Epithelial cell of proximal tubule (primary cell): ENCODE results near the gene HOXB13. TPM values are rescaled to one million over a fixed set of nuclear protein-coding genes. Genes with fewer than 3 reads are reported as not detected.

Experiments
- DNase-seq: peaks from one replicate; pipeline ENCODE4 v3.0.0-alpha.2; 2011; ENCODE audit warnings: low read depth
- H3K4me3 ChIP-seq: 2 replicates; pipeline ENCODE4 v1.5.1; 2011; ENCODE audit warnings: low read depth, mild to moderate bottlenecking, low read length
- total RNA-seq: library from RNA; depleted of rRNA; stranded (reverse); fragments of >200 nt; gene quantifications from 2 replicates; pipeline ENCODE4 v1.2.3, GENCODE V29; 2015
- TF ChIP-seq, protein P1 (sequence below): conservative IDR thresholded peaks from 2 replicates; pipeline ENCODE4 v1.5.1; 2012; ENCODE audit warnings: low read depth, mild to moderate bottlenecking, low read length

Gene HOXB13
- total RNA-seq, result not detected in 2 replicates

DNA sequence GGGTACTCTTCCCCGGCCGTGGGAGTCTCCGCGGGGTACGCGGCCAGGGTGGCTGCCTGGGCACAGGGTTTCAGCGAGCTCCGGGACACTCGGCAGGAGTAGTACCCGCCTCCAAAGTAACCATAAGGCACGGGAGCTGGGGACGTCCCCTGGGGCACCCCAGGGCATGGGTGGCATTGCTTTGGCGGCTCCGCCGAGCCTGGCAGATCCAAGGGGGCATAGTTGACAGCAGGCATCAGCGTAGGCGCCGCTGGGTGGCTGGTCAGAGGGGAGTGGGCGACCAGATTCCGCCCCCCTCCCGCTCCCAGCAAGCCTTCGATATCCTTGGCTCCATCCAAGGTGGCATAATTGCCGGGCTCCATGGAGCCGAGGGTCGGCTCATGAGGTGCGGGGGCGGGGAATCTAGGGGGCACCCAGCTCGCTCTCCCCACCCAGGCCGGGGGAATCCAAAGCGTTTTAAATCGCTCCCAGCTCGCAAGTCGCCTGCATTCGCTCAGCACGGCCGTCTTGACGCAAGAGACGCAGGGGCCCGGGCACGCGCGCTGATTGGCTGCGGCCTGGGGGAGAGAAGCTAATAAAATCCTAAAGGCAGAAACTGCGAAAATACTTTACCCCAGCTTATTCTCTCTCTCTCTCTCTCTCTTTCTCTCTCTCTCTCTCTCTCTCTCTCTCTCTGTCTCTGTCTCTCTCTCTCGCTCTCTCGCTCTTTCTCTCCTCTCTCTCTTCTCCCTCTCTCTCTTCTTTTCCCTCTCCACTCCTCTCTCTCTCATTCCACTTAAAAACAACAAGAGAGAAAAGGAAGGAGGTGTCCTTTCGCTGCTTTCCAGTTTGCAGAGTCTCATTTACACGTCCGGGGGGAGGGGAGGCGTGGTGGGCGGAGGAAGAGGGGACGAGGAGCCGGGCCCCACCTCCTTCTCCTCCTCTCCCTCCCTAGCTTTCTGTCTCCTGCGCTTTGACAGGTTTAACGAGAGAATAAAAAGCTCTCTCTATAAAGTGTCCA, at the start of gene HOXB13:
HOXB13 (minus strand) TSS at position 519 of the 1,000 bp plus-strand sequence; CDS start at position 362, 157 bp downstream.
- no peak for DNase-seq
- H3K4me3 ChIP-seq, result peak within 1 kb of the TSS; percentile 35

DNA sequence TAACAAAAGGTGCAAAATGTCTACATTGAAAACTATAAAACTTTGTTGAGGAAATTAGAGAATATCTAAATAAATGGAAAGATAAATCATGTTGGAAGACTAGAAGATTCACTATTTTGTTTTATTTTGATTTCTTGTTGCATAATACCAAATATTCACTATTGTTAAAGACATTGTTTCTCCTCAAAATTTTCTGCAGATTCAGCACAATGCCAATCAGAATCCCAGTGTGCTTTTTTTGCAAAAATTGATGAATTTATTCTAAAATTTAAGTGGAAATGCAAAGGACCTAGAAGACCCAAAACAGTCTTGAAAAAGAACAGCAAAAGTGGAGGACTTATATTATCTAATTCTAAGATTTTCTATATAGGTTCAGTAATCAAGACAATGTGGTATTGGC, 48.1 kb upstream of the HOXB13 start:
- no peak for DNase-seq
- H3K4me3 ChIP-seq, result no peak overlapping the region
- TF ChIP-seq, protein P1, sequence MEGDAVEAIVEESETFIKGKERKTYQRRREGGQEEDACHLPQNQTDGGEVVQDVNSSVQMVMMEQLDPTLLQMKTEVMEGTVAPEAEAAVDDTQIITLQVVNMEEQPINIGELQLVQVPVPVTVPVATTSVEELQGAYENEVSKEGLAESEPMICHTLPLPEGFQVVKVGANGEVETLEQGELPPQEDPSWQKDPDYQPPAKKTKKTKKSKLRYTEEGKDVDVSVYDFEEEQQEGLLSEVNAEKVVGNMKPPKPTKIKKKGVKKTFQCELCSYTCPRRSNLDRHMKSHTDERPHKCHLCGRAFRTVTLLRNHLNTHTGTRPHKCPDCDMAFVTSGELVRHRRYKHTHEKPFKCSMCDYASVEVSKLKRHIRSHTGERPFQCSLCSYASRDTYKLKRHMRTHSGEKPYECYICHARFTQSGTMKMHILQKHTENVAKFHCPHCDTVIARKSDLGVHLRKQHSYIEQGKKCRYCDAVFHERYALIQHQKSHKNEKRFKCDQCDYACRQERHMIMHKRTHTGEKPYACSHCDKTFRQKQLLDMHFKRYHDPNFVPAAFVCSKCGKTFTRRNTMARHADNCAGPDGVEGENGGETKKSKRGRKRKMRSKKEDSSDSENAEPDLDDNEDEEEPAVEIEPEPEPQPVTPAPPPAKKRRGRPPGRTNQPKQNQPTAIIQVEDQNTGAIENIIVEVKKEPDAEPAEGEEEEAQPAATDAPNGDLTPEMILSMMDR, result no peak

More for the DNA sequence above, at the start of gene HOXB13:
- TF ChIP-seq, protein P1, result no peak

DNA sequence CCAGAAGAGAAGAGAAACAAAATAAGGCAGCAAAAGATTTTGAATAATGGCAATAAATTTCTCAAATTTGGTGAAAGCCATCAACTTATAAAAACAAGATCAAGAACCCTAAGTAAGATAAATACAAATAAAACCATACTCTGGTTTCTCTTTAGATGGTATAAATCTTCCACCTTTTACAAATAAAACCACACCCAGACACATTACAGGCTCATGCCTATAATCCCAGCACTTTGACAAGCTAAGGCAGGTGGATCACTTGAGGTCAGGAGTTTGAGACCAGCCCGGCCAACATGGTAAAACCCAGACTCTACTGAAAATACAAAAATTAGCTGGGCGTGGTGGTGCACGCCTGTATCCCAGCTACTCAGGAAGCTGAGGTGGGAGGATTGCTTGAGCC, 44.7 kb upstream of the HOXB13 start:
- H3K4me3 ChIP-seq, result no peak overlapping the region
- no peak for DNase-seq
- TF ChIP-seq, protein P1, result no peak

DNA sequence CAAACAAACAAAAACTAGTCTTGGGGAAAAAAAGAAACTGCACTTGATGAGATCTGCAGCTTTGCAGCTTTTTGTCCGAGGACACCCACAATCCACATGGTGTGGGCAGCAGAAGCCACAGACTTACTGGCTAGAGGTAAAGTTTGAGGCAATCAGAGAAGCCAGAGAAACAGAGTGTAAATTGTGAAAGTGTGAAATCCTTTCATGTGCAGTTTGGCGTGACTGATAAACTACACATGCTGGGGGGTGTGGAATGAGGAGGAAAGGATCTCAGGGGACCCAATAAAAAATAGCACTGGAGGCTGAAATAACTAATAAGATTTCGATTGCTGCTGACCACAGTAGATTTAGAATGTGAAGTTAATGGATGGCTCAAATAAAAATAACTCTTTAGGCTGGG, 42.4 kb upstream of the HOXB13 start:
- DNase-seq, result no peak
- TF ChIP-seq, protein P1, result no peak
- no peak overlapping the region for H3K4me3 ChIP-seq

DNA sequence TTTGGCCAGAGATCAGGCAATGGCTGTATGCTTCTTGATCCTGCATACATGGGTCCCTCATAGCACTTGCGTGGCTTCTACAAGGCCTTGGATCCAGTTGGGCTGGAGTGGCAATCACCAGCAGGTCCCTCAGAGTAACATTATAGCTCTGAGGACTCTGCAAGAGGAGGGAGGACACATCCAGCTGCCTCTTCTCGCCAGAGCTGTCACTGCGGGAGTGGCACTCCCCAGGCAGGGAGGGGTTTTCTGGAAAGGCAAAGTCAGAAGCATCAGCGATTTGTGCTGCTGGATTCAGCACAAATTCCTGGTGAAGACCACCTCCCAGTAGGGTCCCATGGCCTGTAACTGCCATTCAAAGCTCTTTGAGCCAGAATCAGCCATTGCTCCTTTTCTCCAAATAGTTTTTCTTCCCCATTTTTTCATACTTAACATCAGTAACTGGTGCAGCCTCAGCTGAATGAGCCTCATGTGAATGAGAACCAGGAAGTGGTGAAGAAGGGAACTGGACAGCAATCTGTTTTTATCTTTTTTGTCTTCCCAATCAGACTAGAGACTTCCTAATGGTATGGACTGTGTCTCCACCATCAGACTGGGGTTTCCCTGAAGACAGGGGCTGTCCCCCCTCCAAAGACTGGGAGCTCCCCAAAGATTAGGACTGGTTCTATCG, 40.6 kb upstream of the HOXB13 start:
- H3K4me3 ChIP-seq, result no peak overlapping the region
- TF ChIP-seq, protein P1, result no peak
- DNase-seq, result no peak

DNA sequence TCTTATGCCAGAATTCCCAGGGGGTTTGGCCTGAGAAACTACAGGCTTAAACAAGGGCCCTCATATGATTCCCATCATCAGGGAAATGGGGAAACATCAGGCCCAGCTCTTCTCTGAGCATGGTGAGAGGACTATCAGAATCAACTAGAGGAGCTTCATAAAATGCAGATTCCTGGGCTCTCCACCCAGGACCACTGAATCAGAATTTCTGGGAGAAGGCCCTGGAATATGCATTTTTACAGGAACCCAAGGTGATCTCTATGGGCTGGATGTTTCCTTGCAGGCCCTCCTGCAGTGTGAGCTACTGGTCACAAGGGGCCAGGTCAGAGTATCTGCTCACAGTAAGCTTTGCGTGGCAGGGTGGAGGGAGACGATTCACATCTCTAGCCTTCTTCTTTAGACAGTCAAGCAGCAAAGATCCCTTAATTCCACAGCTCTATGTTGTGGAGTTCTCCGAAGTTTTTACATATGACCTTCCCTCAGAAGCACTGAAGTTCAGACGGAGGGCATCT, 38.8 kb upstream of the HOXB13 start:
- TF ChIP-seq, protein P1, result peak; percentile 22
- no peak overlapping the region for H3K4me3 ChIP-seq
- DNase-seq, result no peak
